K562 (cell line): Measurements from ENCODE around the gene RFNG. TPM values are rescaled to one million over a fixed set of nuclear protein-coding genes. Genes with fewer than 3 reads are reported as not detected.
A peak's percentile ranks its signal among the peaks of the same experiment; 100 is the strongest.

Experiments used
- ARID3A ChIP-seq: IDR thresholded peaks from 2 replicates; pipeline ENCODE4 v1.6.1; 2012; ENCODE audit warnings: low read depth, low read length, improper control_type of control experiment, borderline replicate concordance
- BCOR ChIP-seq: fragments of 450-650 bp; IDR thresholded peaks from 2 replicates; pipeline ENCODE4 v1.6.1; 2016
- CREB1 ChIP-seq, 2 experiments: sonication (generic) in 1 of 2; formaldehyde crosslinking in 1 of 2; IDR thresholded peaks; 2 replicates each; pipeline versions ENCODE4 v1.6.1 to v1.8.0; 2012 to 2022; ENCODE audit warnings: inconsistent platforms in 1 of 2, mild to moderate bottlenecking in 1 of 2, missing genetic modification reagents in 1 of 2, moderate library complexity in 1 of 2
- E2F8 ChIP-seq: fragments of 450-650 bp; IDR thresholded peaks from 2 replicates; pipeline ENCODE4 v1.7.1; 2018; ENCODE audit warnings: mild to moderate bottlenecking, low read depth; ENCODE audit not compliant: partially characterized antibody
- ELF4 ChIP-seq: fragments of 450-650 bp; formaldehyde crosslinking; IDR thresholded peaks from 2 replicates; pipeline ENCODE4 v1.4.0; 2022; ENCODE audit warnings: missing genetic modification characterization
- ESRRB ChIP-seq: fragments of 250-450 bp; sonication (Bioruptor Pico); IDR thresholded peaks from 2 replicates; pipeline ENCODE4 v1.5.0; 2020; ENCODE audit warnings: mild to moderate bottlenecking, moderate library complexity, borderline replicate concordance
- GABPA ChIP-seq: fragments of 200-800 bp; sonication (Bioruptor generic); conservative IDR thresholded peaks from 2 replicates; pipeline ENCODE4 v1.6.1; 2016; ENCODE audit warnings: low read depth, missing genetic modification characterization, missing compliant biosample characterization
- GABPB2 ChIP-seq: fragments of 250-450 bp; sonication (Bioruptor Pico); conservative IDR thresholded peaks from 2 replicates; pipeline ENCODE4 v1.5.1; 2021; ENCODE audit warnings: mild to moderate bottlenecking
- GTF2F1 ChIP-seq: IDR thresholded peaks from 2 replicates; pipeline ENCODE4 v1.6.1; 2011; ENCODE audit warnings: low read depth, low read length, improper control_type of control experiment
- HBP1 ChIP-seq: fragments of 450-650 bp; formaldehyde crosslinking; IDR thresholded peaks from 2 replicates; pipeline ENCODE4 v1.4.0; 2022; ENCODE audit warnings: missing genetic modification characterization
- NBN ChIP-seq: fragments of 450-650 bp; IDR thresholded peaks from 2 replicates; pipeline ENCODE4 v1.6.1; 2016; ENCODE audit warnings: low read depth, mild to moderate bottlenecking
- NFRKB ChIP-seq: fragments of 450-650 bp; IDR thresholded peaks from 2 replicates; pipeline ENCODE4 v1.6.1; 2016; ENCODE audit warnings: low read depth
- POLR3G ChIP-seq: IDR thresholded peaks from 2 replicates; pipeline ENCODE4 v1.6.1; 2011; ENCODE audit not compliant: insufficient read length, insufficient replicate concordance; ENCODE audit errors: extremely low read depth
- RBBP5 ChIP-seq: fragments of 200-600 bp; sonication (generic); IDR thresholded peaks from 2 replicates; pipeline ENCODE4 v1.6.1; 2012; ENCODE audit warnings: borderline replicate concordance, mild to moderate bottlenecking, low read length, control low read depth, inconsistent platforms; ENCODE audit not compliant: insufficient read depth, poor library complexity, severe bottlenecking
- RFX5 ChIP-seq: IDR thresholded peaks from 2 replicates; pipeline ENCODE4 v1.6.1; 2011; ENCODE audit warnings: low read depth, mild to moderate bottlenecking, improper control_type of control experiment, low read length
- SPI1 ChIP-seq: IDR thresholded peaks from 2 replicates; pipeline ENCODE4 v1.6.1; 2011; ENCODE audit warnings: low read depth, low read length, control low read depth, borderline replicate concordance
- TGIF2 ChIP-seq: sonication (generic); formaldehyde crosslinking; IDR thresholded peaks from 2 replicates; pipeline ENCODE4 v1.8.1; 2022; ENCODE audit warnings: mild to moderate bottlenecking, missing genetic modification reagents, moderate library complexity
- ZBED1 ChIP-seq: IDR thresholded peaks from 2 replicates; pipeline ENCODE4 v1.6.1; 2014
- ZNF76 ChIP-seq: fragments of 250-450 bp; sonication (Bioruptor Pico); IDR thresholded peaks from 2 replicates; pipeline ENCODE4 v1.4.0; 2020; ENCODE audit warnings: mild to moderate bottlenecking, moderate library complexity, borderline replicate concordance
- polyA plus RNA-seq, 8 experiments: library from polyadenylated mRNA; depleted of rRNA in 4 of 8; stranded (reverse) in 5 of 8; unstranded in 3 of 8; fragments of >200 nt; fragmentation: Nextera tagmentation in 2 of 8; fragmentation: Illumina TruSeq in 1 of 8; extraction: Ambion mirVana in 2 of 8; extraction: Trizol in 1 of 8; gene quantifications; 2 replicates each; pipeline versions ENCODE4 v1.2.1 to v1.2.3, GENCODE V29; 2011 to 2014; ENCODE audit warnings: inconsistent platforms in 1 of 8, missing spikeins in 1 of 8
- total RNA-seq, 7 experiments: library from RNA; depleted of rRNA in 6 of 7; stranded (reverse); fragments of >200 nt in 6 of 7; fragmentation: Illumina TruSeq in 2 of 7; extraction: Trizol in 2 of 7; gene quantifications; 2 replicates each; pipeline versions ENCODE4 v1.2.1 to v1.2.3, GENCODE V29; 2011 to 2021; ENCODE audit warnings: low replicate concordance in 1 of 7
- TF ChIP-seq, protein P1 (sequence below): IDR thresholded peaks from 3 replicates; pipeline ENCODE4 v1.6.1; 2011; ENCODE audit warnings: borderline replicate concordance, mild to moderate bottlenecking; ENCODE audit not compliant: insufficient read length, insufficient read depth

RFNG gene
- total and polyA plus RNA-seq, 9 of the 15 experiments (the other 6 are each of a cell fraction or from before 2014, with no cell fraction given), result 0.32 to 32.8 (median 9.5) TPM

DNA sequence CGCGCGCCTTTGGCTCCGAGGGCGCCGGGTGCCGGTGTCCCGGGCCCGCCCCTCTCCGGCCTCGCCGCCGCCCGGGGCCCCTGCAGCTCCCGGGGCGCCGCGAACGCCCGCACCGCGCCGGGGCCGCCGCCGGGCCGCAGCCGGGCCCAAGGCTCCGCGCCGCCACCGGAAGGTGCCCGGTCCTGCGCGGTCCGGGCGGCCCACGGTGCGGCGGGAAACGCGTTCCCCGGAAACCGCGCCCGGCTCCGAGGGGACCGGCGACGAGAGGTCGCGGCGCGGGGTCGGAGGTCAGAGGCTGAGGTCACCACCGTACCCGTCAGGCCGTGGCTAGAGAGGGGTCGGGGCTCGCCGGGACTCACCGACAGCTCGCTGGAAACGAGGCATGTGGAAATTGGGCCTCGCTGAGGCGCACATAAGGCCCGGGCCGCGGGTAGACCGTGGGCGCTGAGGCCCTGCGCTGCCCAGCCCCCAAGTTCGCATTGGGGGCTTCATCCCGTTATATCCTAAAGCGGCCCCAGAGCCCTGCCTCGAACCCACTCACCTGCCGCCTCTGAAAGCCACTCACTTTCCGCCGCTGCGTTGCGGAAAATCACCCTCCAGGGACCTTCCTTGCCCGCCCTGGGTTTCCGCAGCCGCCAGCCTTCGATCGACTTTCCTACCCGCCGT lies 14.2 kb upstream of the RFNG start, which contains the start of gene DUS1L (continued):
- TF ChIP-seq E2F8 (no peak), NBN (no peak), ESRRB (CRISPR knock-in tag) (no peak), ZBED1 (0 out of 2 replicates have a peak, but pooled peaks have one; percentile 57), TGIF2 (CRISPR knock-in tag) (no peak), RFX5 (no peak), POLR3G (no peak), GABPA (tag) (peak; percentile 100), GABPB2 (CRISPR knock-in tag) (no peak), GTF2F1 (no peak), NFRKB (no peak), BCOR (no peak), SPI1 (no peak), RBBP5 (peak; percentile 91), ZNF76 (CRISPR knock-in tag) (0 out of 2 replicates have a peak, but pooled peaks have one; percentile 81), CREB1 (IDR thresholded peaks at IDR 0.05) (peak; percentile 45; the same call in 1 of the 2 replicates), CREB1 (CRISPR knock-in tag; IDR thresholded peaks at IDR 0.05) (peak; percentile 75), ARID3A (no peak), HBP1 (CRISPR knock-in tag) (no peak), ELF4 (CRISPR knock-in tag) (0 out of 2 replicates have a peak, but pooled peaks have one; percentile 56)
- TF ChIP-seq, protein P1, sequence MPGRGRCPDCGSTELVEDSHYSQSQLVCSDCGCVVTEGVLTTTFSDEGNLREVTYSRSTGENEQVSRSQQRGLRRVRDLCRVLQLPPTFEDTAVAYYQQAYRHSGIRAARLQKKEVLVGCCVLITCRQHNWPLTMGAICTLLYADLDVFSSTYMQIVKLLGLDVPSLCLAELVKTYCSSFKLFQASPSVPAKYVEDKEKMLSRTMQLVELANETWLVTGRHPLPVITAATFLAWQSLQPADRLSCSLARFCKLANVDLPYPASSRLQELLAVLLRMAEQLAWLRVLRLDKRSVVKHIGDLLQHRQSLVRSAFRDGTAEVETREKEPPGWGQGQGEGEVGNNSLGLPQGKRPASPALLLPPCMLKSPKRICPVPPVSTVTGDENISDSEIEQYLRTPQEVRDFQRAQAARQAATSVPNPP, result no peak
